IgD-negative memory B cell (primary cell): Measurements from ENCODE around the gene OSBPL5. TPM values are rescaled to one million over a fixed set of nuclear protein-coding genes. Genes with fewer than 3 reads are reported as not detected.
"Not testable (repeated sequence)": the region's sequence is repeated elsewhere in the genome, so short reads cannot be mapped to it uniquely, and the experiment has no call there.

Experiments used
- H3K27ac Mint-ChIP-seq, 3 donors: one replicate each; pipeline ENCODE4 v1.8.0; 2020 to 2022; ENCODE audit warnings: mild to moderate bottlenecking in 3 of 3, mixed read lengths in 3 of 3, moderate library complexity in 1 of 3
- H3K27me3 Mint-ChIP-seq: one replicate; pipeline ENCODE4 v1.8.0; 2021; ENCODE audit warnings: mixed read lengths
- H3K36me3 Mint-ChIP-seq: one replicate; pipeline ENCODE4 v1.8.0; 2020; ENCODE audit warnings: mild to moderate bottlenecking, mixed read lengths
- H3K4me1 Mint-ChIP-seq, 3 donors: one replicate each; pipeline ENCODE4 v1.8.0; 2020 to 2022; ENCODE audit warnings: mixed read lengths in 3 of 3, mild to moderate bottlenecking in 1 of 3
- H3K4me3 Mint-ChIP-seq, 4 donors: one replicate each; pipeline ENCODE4 v1.8.0; 2020 to 2022; ENCODE audit warnings: mild to moderate bottlenecking in 4 of 4, mixed read lengths in 4 of 4, moderate library complexity in 3 of 4
- H3K9me3 Mint-ChIP-seq, 3 donors: one replicate each; pipeline ENCODE4 v1.8.0; 2020 to 2021; ENCODE audit warnings: mixed read lengths in 3 of 3, mild to moderate bottlenecking in 1 of 3
- polyA plus RNA-seq: library from polyadenylated mRNA; unstranded; fragments of 300-500 nt; fragmentation: Illumina TruSeq; gene quantifications from one replicate; pipeline ENCODE4 v1.2.3, GENCODE V29; 2021

The OSBPL5 gene
- polyA plus RNA-seq, 1 donor from 2014 or later = 0.25 TPM

DNA sequence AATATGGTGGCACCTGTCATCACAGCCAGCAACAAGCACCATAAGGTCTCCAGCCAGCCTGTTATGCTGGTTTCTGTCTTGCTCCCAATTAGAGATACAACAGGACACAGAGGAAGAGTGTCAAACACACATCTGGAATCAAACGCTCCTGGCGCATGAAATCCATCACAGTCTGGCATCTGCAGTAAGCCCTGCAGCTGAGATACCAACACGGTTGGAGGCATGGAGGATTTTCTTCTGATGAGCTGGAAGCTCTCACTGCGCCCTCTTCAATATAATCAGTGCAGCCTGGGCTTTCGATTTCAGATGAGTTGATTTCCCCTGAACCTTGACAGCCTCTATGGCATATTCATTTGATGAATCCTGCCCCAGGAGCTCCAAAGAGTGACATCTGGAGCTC lies 80.1 kb downstream of the OSBPL5 start:
- Mint-ChIP-seq H3K4me3 (no peak overlapping the region), H3K36me3 (no peaks in the 10 kb centered on the region), H3K9me3 (peaks cover 0 to 4% (median 2%) of the 10 kb centered on the region in 3 donors), H3K27me3 (peaks cover 1% of the 10 kb centered on the region), H3K27ac (no peak overlapping the region), H3K4me1 (no peaks in the 10 kb centered on the region)

DNA sequence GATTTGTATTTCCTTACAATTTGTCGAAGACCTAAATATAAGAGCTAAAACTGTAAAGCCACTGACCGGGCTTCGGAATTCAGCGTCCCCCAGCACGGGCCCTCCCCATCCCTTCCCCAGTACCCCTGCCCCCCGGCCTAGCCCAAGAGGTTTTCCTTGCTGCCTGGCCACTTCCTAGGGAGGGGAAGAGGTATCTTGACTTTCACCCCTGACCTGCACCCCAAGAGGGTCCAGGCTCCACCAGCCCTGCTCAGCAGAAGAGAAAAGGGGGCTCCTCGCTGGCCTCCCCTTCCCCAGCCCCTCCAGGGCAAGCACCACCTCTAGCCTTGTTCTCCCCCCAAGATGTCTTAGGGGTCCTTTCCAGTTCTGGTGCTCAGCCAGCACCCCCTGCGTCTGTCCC lies 81.8 kb downstream of the OSBPL5 start:
- no peak overlapping the region for H3K4me3 Mint-ChIP-seq
- H3K27me3 Mint-ChIP-seq = peaks cover 1% of the 10 kb centered on the region
- no peak overlapping the region for H3K27ac Mint-ChIP-seq
- peaks cover 0 to 4% (median 2%) of the 10 kb centered on the region in 3 donors for H3K9me3 Mint-ChIP-seq
- H3K4me1 Mint-ChIP-seq = no peaks in the 10 kb centered on the region
- H3K36me3 Mint-ChIP-seq = no peaks in the 10 kb centered on the region

DNA sequence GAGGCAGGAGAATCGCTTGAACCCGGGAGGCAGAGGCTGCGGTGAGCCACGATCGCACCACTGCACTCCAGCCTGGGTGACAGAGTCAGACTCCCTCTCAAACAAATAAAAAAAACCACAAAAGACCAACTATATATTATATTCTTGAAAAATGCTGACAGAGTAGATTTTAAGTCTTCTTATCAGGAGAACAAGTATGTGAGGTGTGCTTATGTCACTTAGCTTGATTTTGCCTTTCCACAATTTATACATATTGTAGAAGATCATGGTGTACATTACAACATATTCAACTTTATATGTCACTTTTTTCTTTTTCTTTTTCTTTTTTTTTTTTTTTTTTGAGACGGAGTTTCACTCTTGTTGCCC lies 83.7 kb downstream of the OSBPL5 start:
- H3K9me3 Mint-ChIP-seq = peaks cover 0 to 4% (median 2%) of the 10 kb centered on the region in 3 donors
- no peak overlapping the region for H3K27ac Mint-ChIP-seq
- no peaks in the 10 kb centered on the region for H3K36me3 Mint-ChIP-seq
- peaks cover 4% of the 10 kb centered on the region for H3K27me3 Mint-ChIP-seq
- no peak overlapping the region for H3K4me3 Mint-ChIP-seq
- no peaks in the 10 kb centered on the region for H3K4me1 Mint-ChIP-seq

- Mint-ChIP-seq H3K36me3 (no peaks in the 10 kb centered on the region), H3K27ac (no peak overlapping the region), H3K9me3 (peaks cover 0 to 4% (median 2%) of the 10 kb centered on the region in 3 donors), H3K4me1 (no peaks in the 10 kb centered on the region), H3K27me3 (peaks cover 4% of the 10 kb centered on the region), H3K4me3 (no peak overlapping the region)
These were observed 84.3 kb downstream of the OSBPL5 start for GRCh38 chr11:3080733-3081385.

GRCh38 chr11:3080104-3080503 lies 85.0 kb downstream of the OSBPL5 start:
- Mint-ChIP-seq H3K27me3 (peaks cover 3% of the 10 kb centered on the region), H3K36me3 (no peaks in the 10 kb centered on the region), H3K4me3 (no peak overlapping the region), H3K27ac (no peak overlapping the region), H3K9me3 (peaks cover 0 to 4% (median 2%) of the 10 kb centered on the region in 3 donors), H3K4me1 (no peaks in the 10 kb centered on the region)

GRCh38 chr11:3077846-3078440 lies 87.2 kb downstream of the OSBPL5 start:
- Mint-ChIP-seq H3K27ac (no peak overlapping the region), H3K36me3 (no peaks in the 10 kb centered on the region), H3K4me3 (no peak overlapping the region), H3K27me3 (peaks cover 3% of the 10 kb centered on the region), H3K9me3 (peaks cover 0 to 4% (median 2%) of the 10 kb centered on the region in 3 donors), H3K4me1 (no peaks in the 10 kb centered on the region)

DNA sequence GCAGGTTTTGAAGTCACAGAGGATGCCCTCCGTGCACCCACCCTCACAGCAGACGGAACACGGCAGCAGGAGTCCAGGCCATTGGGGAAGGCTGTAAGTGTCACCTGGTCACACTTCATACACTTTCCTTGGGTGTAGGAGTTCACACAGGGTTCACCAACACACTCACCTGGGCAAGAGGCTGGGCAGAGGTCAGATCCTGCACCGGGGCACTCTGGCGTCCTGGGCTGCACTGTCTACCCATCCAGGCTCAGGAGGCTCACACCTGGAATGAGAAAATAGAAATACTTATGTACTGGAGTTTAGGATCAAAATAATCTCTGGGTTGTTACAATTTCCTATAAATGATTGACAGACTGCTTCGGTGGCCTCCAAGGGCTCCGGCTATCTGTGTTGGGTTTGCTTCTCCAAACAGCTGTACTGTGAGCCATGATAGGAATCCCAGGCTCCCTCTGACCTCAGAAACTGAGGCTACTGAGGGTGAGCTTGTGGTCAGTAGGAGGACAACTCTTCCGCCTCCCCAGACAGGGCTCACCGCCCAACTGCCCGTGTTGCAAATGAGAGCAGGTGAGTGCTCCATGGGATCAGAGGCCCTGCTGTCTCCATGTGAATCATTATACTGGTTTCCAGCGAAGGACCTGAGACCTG lies 87.8 kb downstream of the OSBPL5 start:
- Mint-ChIP-seq H3K27me3 (peaks cover 3% of the 10 kb centered on the region), H3K27ac (no peak overlapping the region), H3K36me3 (no peaks in the 10 kb centered on the region), H3K9me3 (peaks cover 0 to 3% (median 2%) of the 10 kb centered on the region in 3 donors), H3K4me3 (no peak overlapping the region), H3K4me1 (no peaks in the 10 kb centered on the region)

GRCh38 chr11:3074912-3075589 lies 90.1 kb downstream of the OSBPL5 start:
- Mint-ChIP-seq H3K36me3 (no peaks in the 10 kb centered on the region), H3K9me3 (no peaks in the 10 kb centered on the region), H3K4me3 (no peak overlapping the region), H3K4me1 (no peaks in the 10 kb centered on the region), H3K27ac (no peak overlapping the region), H3K27me3 (peaks cover 3% of the 10 kb centered on the region)

DNA sequence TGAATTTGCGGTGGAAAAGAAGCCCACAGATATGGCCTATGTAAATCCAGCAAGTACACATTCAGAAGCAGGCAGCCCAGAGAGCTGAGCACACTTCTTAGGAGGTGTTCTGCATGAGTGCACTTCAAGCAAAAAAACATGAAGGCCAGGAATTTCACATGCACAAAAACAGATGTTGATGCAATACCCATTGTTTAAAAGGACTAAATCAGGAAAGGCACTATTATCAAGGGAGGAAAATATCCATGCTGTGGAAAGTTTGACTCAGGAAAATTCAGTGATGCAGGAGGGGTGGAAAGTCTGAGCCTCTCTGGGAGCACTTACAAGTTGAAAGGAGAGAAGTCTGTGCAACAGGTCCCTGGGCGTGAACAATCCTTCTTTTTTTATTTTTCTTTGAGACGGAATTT lies 92.1 kb downstream of the OSBPL5 start:
- Mint-ChIP-seq H3K36me3 (peaks cover 1% of the 10 kb centered on the region), H3K4me1 (no peaks in the 10 kb centered on the region), H3K27ac (no peak overlapping the region), H3K4me3 (no peak overlapping the region), H3K9me3 (no peaks in the 10 kb centered on the region), H3K27me3 (peaks cover 3% of the 10 kb centered on the region)

DNA sequence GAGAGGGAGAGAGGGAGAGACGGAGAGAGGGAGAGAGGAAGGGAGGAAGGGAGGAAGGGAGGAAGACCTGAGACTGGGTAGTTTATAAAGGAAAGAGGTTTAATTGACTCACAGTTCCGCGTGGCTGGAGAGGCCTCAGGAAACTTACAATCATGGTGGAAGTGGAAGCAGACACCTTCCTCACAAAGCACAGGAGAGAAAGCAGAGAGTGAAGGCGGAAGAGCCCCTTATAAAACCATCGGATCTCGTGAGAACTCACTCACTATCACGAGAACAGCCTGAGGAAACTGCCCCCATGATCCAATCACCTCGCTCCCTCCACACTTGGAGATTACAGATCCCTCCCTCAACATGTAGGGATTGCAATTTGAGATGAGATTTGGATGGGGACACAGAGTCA lies 95.7 kb downstream of the OSBPL5 start:
- H3K4me3 Mint-ChIP-seq = no peak overlapping the region
- no peaks in the 10 kb centered on the region for H3K9me3 Mint-ChIP-seq
- no peak overlapping the region for H3K27ac Mint-ChIP-seq
- no peaks in the 10 kb centered on the region for H3K4me1 Mint-ChIP-seq
- H3K27me3 Mint-ChIP-seq = peaks cover 5% of the 10 kb centered on the region
- peaks cover 1% of the 10 kb centered on the region for H3K36me3 Mint-ChIP-seq

- not testable (repeated sequence) for H3K9me3 Mint-ChIP-seq, H3K4me3 Mint-ChIP-seq, H3K4me1 Mint-ChIP-seq, H3K27ac Mint-ChIP-seq, H3K36me3 Mint-ChIP-seq, H3K27me3 Mint-ChIP-seq
These were observed 98.8 kb downstream of the OSBPL5 start for GRCh38 chr11:3066308-3066707.

DNA sequence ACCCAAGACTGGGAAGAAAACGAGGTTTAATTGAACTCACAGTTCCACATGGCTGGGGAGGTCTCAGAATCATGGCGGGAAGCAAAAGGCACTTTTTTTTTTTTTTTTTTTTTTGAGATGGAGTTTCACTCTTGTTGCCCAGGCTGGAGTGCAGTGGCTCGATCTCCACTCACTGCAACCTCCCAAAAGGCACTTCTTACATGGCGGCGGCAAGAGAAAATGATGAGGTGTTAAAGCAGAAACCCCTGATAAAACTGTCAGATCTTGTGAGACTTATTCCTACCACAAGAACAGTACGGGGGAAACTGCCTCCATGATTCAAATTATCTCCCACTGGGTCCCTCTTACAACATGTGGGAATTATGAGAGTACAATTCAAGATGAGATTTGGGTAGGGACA lies 100.4 kb downstream of the OSBPL5 start:
- not testable (repeated sequence) for H3K27ac Mint-ChIP-seq, H3K4me3 Mint-ChIP-seq, H3K36me3 Mint-ChIP-seq, H3K9me3 Mint-ChIP-seq, H3K4me1 Mint-ChIP-seq, H3K27me3 Mint-ChIP-seq

- H3K36me3 Mint-ChIP-seq, H3K27ac Mint-ChIP-seq, H3K4me1 Mint-ChIP-seq, H3K27me3 Mint-ChIP-seq, H3K9me3 Mint-ChIP-seq, H3K4me3 Mint-ChIP-seq: not testable (repeated sequence)
These were observed 101.2 kb downstream of the OSBPL5 start for GRCh38 chr11:3063876-3064275.

GRCh38 chr11:3063432-3063831 lies 101.7 kb downstream of the OSBPL5 start:
- H3K4me1 Mint-ChIP-seq, H3K4me3 Mint-ChIP-seq, H3K27me3 Mint-ChIP-seq, H3K27ac Mint-ChIP-seq, H3K9me3 Mint-ChIP-seq, H3K36me3 Mint-ChIP-seq: not testable (repeated sequence)

- Mint-ChIP-seq H3K27me3 (no peaks in the 10 kb centered on the region), H3K4me1 (peaks cover 12 to 15% (median 13%) of the 10 kb centered on the region in 3 donors), H3K9me3 (no peaks in the 10 kb centered on the region), H3K36me3 (no peaks in the 10 kb centered on the region), H3K4me3 (no peak overlapping the region), H3K27ac (no peak overlapping the region)
These were observed 104.6 kb downstream of the OSBPL5 start for GRCh38 chr11:3060436-3061025.
